ENCODE measurements around the gene ADAM23. TPM values are rescaled to one million over a fixed set of nuclear protein-coding genes. Genes with fewer than 3 reads are reported as not detected.

The ADAM23 gene
- polyA plus RNA-seq, 1 experiment = 1.3 TPM

DNA sequence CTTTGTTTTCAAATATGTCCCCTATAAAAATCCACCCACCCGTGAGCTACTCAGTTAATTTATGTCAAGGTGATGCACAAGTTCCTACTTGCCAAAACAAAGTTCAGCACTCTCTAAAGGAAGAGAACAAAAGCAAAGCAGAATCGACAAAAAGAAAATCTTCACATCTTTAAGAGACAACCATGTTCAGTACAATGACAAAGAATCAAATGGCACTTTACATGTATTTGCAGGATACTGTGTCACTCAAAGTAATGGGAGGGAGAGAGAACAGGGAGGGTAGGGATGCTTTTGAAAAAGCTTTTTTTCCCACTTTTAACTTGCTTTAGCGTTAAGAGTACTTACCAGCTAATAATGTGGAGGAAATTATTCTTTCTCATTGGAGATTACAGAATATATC, 159.9 kb downstream of the ADAM23 start:
- DNase-seq (ENCODE audit: low read depth) = no peak
- no peaks in the 10 kb centered on the region for H3K27me3 ChIP-seq (ENCODE audit: control insufficient read depth, insufficient read depth, low read length)
- TF ChIP-seq, protein P1, sequence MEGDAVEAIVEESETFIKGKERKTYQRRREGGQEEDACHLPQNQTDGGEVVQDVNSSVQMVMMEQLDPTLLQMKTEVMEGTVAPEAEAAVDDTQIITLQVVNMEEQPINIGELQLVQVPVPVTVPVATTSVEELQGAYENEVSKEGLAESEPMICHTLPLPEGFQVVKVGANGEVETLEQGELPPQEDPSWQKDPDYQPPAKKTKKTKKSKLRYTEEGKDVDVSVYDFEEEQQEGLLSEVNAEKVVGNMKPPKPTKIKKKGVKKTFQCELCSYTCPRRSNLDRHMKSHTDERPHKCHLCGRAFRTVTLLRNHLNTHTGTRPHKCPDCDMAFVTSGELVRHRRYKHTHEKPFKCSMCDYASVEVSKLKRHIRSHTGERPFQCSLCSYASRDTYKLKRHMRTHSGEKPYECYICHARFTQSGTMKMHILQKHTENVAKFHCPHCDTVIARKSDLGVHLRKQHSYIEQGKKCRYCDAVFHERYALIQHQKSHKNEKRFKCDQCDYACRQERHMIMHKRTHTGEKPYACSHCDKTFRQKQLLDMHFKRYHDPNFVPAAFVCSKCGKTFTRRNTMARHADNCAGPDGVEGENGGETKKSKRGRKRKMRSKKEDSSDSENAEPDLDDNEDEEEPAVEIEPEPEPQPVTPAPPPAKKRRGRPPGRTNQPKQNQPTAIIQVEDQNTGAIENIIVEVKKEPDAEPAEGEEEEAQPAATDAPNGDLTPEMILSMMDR (IDR thresholded peaks at IDR 0.05; ENCODE audit: insufficient read depth, low read depth, low read length) = no peak
- no peak overlapping the region for H3K4me3 ChIP-seq (ENCODE audit: low read depth, low read length)
- ChIA-PET POLR2A (no interaction called here), CTCF (no interaction called here)
- no peaks in the 10 kb centered on the region for H3K36me3 ChIP-seq (ENCODE audit: control insufficient read depth, insufficient read depth, low read length)

GRCh38 chr2:206610451-206610850, 167.1 kb downstream of the ADAM23 start:
- CTCF ChIA-PET = no interaction called here
- TF ChIP-seq, protein P1 (IDR thresholded peaks at IDR 0.05; ENCODE audit: insufficient read depth, low read depth, low read length) = no peak
- Histone ChIP-seq H3K27me3 (ENCODE audit: control insufficient read depth, insufficient read depth, low read length) (no peaks in the 10 kb centered on the region), H3K36me3 (ENCODE audit: control insufficient read depth, insufficient read depth, low read length) (no peaks in the 10 kb centered on the region), H3K4me3 (ENCODE audit: low read depth, low read length) (no peak overlapping the region)
- DNase-seq (ENCODE audit: low read depth) = no peak
- POLR2A ChIA-PET = no interaction called here

- ChIA-PET CTCF (no interaction called here), POLR2A (no interaction called here)
- H3K27me3 ChIP-seq (ENCODE audit: control insufficient read depth, insufficient read depth, low read length) = no peaks in the 10 kb centered on the region
- DNase-seq (ENCODE audit: low read depth) = no peak
- H3K36me3 ChIP-seq (ENCODE audit: control insufficient read depth, insufficient read depth, low read length) = no peaks in the 10 kb centered on the region
- H3K4me3 ChIP-seq (ENCODE audit: low read depth, low read length) = no peak overlapping the region
- TF ChIP-seq, protein P1 (IDR thresholded peaks at IDR 0.05; ENCODE audit: insufficient read depth, low read depth, low read length) = no peak
Observed at GRCh38 chr2:206611191-206611590, 167.9 kb downstream of the ADAM23 start.

DNA sequence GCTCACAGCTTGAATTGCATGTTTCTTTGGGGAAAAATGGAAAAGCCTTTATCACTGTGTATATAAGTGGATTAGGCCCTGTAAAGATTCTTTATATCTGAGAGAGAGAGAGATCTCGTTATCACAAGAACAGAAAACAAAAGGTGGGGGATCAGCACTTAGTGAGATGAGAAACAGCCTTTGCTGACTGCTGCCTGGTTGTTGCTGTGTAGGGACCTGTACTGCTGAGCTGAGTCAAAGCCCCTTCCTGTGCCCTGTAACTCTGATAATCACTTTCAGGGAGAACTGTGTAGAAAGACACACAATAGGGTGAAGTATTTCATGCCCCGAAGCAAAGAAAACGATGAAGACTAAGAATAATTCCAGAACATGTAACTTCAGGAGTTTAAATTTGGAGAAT, 168.4 kb downstream of the ADAM23 start:
- Histone ChIP-seq H3K36me3 (ENCODE audit: control insufficient read depth, insufficient read depth, low read length) (no peaks in the 10 kb centered on the region), H3K4me3 (ENCODE audit: low read depth, low read length) (no peak overlapping the region), H3K27me3 (ENCODE audit: control insufficient read depth, insufficient read depth, low read length) (no peaks in the 10 kb centered on the region)
- POLR2A ChIA-PET = no interaction called here
- CTCF ChIA-PET = no interaction called here
- no peak for DNase-seq (ENCODE audit: low read depth)
- TF ChIP-seq, protein P1 (IDR thresholded peaks at IDR 0.05; ENCODE audit: insufficient read depth, low read depth, low read length) = no peak

DNA sequence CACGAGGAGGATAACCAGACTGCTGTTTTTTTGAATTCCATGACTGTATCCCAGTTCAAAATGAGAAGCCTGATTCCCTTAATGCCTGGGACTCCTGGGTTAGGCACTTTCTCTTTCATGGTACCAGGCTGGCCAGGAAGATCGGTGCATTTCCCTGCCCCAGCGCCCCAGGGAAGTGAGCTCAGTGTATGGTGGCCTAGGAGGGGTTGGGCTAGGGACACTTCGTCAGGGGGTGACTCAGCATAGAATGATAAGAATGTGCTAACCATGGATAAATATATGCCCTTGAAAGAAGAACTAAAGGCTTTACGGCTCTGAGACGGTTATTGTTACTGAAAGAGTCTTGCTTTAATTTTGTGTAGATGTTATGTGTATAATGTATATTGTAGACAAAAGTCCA, 171.5 kb downstream of the ADAM23 start:
- CTCF ChIA-PET = no interaction called here

More for the DNA sequence above, 171.5 kb downstream of the ADAM23 start:
- Histone ChIP-seq H3K27me3 (ENCODE audit: control insufficient read depth, insufficient read depth, low read length) (no peaks in the 10 kb centered on the region), H3K36me3 (ENCODE audit: control insufficient read depth, insufficient read depth, low read length) (no peaks in the 10 kb centered on the region), H3K4me3 (ENCODE audit: low read depth, low read length) (no peak overlapping the region)
- no peak for DNase-seq (ENCODE audit: low read depth)
- POLR2A ChIA-PET = no interaction called here
- TF ChIP-seq, protein P1 (IDR thresholded peaks at IDR 0.05; ENCODE audit: insufficient read depth, low read depth, low read length) = no peak

Measured in BJ (cell line).